ENCODE results near the gene CCKAR.
"Not testable (repeated sequence)": the region's sequence is repeated elsewhere in the genome, so short reads cannot be mapped to it uniquely, and the experiment has no call there.

CCKAR gene, protein sequence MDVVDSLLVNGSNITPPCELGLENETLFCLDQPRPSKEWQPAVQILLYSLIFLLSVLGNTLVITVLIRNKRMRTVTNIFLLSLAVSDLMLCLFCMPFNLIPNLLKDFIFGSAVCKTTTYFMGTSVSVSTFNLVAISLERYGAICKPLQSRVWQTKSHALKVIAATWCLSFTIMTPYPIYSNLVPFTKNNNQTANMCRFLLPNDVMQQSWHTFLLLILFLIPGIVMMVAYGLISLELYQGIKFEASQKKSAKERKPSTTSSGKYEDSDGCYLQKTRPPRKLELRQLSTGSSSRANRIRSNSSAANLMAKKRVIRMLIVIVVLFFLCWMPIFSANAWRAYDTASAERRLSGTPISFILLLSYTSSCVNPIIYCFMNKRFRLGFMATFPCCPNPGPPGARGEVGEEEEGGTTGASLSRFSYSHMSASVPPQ

DNA sequence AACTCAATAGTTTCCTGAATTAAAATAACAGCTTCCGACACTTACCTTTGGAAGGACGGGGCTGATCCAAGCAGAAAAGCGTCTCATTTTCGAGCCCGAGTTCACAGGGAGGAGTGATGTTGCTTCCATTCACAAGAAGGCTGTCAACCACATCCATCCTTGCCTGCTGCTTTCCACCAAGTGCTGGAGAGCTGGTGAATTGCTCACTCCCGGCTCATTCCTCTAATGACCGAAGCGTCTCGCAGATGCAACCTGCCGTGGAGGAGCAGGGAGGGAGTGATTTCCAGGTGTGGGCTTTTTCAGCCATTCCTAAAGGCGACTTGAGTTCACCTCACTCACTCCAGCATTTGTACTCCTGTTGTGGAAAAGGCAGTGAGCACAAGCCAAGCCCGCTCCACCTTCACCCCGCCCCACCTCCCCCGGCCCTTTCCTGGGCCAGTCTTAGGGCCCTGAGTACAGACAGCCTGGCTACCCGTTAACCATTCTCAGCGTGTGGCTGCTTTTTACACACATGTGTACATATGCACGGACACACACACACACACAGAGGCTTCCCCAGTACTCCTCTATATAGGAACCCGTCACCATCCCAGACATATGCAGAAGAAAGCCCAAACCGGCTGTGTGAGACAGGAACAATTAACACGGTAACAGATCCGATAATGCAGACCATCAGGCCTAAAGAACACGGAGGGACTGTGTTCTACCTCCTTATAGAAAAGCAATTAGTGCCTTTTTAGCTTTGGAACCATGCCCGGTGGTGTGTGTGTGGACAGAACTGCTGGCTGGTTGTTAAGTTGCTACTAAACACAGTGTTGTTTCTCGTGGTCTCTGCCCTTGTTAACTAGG is at the start of gene CCKAR:
Gene CCKAR (minus strand): TSS at position 374 of the 849 bp plus-strand sequence. CDS start 217 bp downstream, at position 157.
- no peak for DNase-seq (ENCODE audit: low spot score)

GRCh38 chr4:26533685-26534084 is 43.4 kb upstream of the CCKAR start:
- no peak for DNase-seq (ENCODE audit: low spot score)

DNA sequence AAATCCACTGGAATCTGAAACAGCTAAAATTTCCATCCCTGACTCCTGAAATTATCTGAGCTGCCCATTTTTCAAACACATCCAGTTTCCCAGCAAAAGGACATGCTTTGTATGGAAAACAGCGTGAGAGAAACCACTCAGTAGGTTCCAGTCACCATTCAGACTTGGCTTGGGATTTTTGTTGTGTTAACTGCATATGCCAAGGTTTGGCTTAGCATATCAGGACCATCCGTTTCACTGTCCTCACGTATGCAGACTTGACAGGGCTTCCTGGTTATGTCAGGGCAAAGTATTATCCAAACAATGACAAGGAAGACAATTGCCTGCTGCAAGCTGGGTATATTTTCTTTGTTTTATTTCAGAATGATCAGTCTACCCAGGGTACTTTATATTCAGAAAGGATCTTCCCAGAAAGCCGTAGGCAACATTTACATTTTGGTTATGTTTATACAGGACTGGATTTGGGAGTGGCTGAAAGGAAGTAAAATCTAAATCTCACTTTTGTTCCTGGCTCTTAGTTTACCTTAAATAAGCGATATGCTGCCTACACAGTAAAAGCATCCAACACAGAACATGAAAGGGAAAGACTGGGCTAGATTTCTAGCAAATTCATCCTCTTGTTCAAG is 41.3 kb upstream of the CCKAR start:
- no peak for DNase-seq (ENCODE audit: low spot score)

- DNase-seq (ENCODE audit: low spot score), result no peak
Observed at GRCh38 chr4:26530099-26530498, 39.8 kb upstream of the CCKAR start.

- DNase-seq (ENCODE audit: low spot score), result no peak
Observed at GRCh38 chr4:26529479-26529878, 39.2 kb upstream of the CCKAR start.

DNA sequence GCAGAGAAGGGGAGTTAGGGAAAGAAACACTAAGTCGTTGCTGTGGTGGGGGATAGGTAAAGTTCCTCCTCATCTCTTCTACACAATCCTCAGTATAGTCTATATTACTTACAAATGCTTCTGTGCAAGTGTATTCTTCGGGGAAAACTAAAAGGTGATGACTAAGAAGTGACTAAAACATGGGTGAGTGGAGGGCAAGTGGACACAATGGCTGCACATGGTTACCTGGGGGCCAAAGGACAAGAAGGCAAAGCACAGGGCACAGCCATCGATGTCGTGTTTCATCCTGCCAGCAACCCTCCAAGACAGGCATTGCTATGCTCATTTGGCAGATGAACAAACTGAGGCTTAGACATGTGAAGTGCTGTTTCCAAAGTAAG is 35.5 kb upstream of the CCKAR start:
- no peak for DNase-seq (ENCODE audit: low spot score)

GRCh38 chr4:26525136-26525770 is 35.0 kb upstream of the CCKAR start:
- no peak for DNase-seq (ENCODE audit: low spot score)

GRCh38 chr4:26524011-26524410 is 33.7 kb upstream of the CCKAR start:
- no peak for DNase-seq (ENCODE audit: low spot score)

DNA sequence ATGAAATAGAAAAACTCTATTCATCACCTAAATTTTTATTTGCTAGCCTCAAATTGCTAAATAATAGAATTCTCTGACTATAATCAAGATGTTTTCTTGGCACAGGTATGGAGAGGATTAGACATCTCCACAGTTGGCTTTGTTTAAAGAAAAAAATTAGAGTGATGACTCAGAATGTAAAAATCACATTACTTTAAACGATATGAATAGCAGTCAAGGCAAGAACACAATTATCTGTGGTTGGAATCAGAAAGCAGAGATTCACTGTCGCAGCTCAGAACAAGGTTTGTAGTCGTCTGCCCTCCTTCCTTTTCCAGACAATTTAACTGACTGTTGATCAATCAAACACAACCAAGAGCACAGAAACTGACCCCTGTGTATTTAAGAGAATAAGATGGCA is 32.2 kb upstream of the CCKAR start:
- no peak for DNase-seq (ENCODE audit: low spot score)

- no peak for DNase-seq (ENCODE audit: low spot score)
Observed at GRCh38 chr4:26520728-26521450, 30.6 kb upstream of the CCKAR start.

- DNase-seq (ENCODE audit: low spot score), result no peak
Observed at GRCh38 chr4:26515936-26516335, 25.7 kb upstream of the CCKAR start.

GRCh38 chr4:26510334-26510964 is 20.2 kb upstream of the CCKAR start:
- DNase-seq (ENCODE audit: low spot score), result no peak

DNA sequence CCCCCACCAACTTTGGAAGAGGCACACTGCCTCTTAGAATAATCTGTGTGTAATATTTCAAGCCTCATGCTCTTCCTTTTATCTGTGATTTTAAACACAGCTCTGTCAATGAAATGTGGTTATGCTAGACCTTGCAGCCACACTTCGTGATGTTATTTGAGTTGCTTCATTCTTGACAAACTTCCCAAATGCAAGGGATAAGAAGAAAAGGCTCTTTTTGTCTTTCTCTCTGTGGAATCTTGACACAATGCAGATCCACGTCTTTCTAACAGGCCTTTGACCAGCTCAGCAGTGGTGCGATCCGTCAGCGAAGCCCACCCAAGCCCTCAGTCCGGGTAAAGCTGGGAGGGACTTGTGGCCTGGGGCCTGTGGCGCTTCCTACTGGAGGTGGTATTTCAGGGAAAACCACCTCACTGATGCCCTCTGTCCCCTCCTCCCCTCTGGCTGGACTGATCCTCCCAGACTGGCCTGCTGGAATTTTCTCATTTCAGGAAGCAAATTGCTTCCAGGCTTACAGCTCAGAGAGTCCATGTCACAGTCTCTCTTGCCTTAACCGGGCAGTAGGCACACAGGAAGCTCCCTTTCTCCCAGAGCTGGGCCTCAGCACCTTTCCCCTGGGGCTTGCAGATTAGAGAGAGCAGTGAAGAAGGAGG is 19.5 kb upstream of the CCKAR start:
- no peak for DNase-seq (ENCODE audit: low spot score)

DNA sequence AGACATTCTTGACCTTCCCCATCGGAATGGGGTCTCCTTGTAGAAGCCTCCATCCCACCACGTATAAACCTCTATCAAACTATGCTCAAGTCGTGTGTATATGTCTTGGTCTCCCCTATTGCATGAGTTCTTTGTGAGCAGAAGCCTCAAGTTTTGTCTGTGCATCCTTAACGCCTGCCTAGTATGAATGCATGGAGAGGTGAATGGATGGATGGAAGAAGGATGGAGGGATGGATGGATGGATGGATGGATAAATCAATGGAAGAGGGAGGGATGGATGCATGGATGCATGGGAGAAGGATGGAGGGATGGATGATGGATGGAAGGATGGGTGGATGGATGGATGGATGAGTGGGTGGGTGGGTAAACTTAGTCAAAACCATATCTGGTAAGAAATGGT is 17.0 kb upstream of the CCKAR start:
- no peak for DNase-seq (ENCODE audit: low spot score)

GRCh38 chr4:26503844-26504243 is 13.6 kb upstream of the CCKAR start:
- no peak for DNase-seq (ENCODE audit: low spot score)

GRCh38 chr4:26503427-26503826 is 13.1 kb upstream of the CCKAR start:
- DNase-seq (ENCODE audit: low spot score), result no peak

GRCh38 chr4:26500565-26500999 is 10.3 kb upstream of the CCKAR start:
- not testable (repeated sequence) for DNase-seq (ENCODE audit: low spot score)

GRCh38 chr4:26496207-26496783 is 6.0 kb upstream of the CCKAR start:
- no peak for DNase-seq (ENCODE audit: low spot score)

GRCh38 chr4:26493461-26493860 is 3.2 kb upstream of the CCKAR start:
- no peak for DNase-seq (ENCODE audit: low spot score)
